Activated CD4-positive, alpha-beta memory T cell treated with anti-CD3 and anti-CD28 coated beads, Interleukin-2, amount 10 ng/mL, durations not matched to agents 7 days and 5 days (primary cell): ENCODE measurements around the gene MAX. TPM values are rescaled to one million over a fixed set of nuclear protein-coding genes. Genes with fewer than 3 reads are reported as not detected.

Source experiments
- total RNA-seq, 2 experiments: library from RNA; stranded (reverse); gene quantifications; one replicate each; pipeline ENCODE4 v1.2.3, GENCODE V29; 2021

The MAX gene
- total RNA-seq, 2 experiments from 2014 or later = 134 to 135 TPM

Other genes starting within 250 kb of the MAX start
- gene SPTB, start 222.6 kb downstream of the MAX start, total RNA-seq = under 1 TPM; 0.08 to 0.10 TPM
- gene CHURC1, start 188.1 kb downstream of the MAX start, total RNA-seq = 10 to 100 TPM; 80.6 to 91.1 TPM
- gene GPX2, start 159.8 kb downstream of the MAX start, total RNA-seq = not detected
- 1 to 10 TPM; 1.5 to 1.7 TPM for gene RAB15, start 130.2 kb downstream of the MAX start, total RNA-seq
- 10 to 100 TPM; 12.3 to 16.1 TPM for gene FNTB, start 115.6 kb downstream of the MAX start, total RNA-seq